Erythroblast (primary cell): ENCODE data around the gene CRYBG1.

ENCODE experiments used
- GATA1 ChIP-seq: IDR thresholded peaks from 2 replicates; pipeline ENCODE4 v1.6.1; 2011; ENCODE audit warnings: low read depth, mild to moderate bottlenecking, control low read depth, low read length, moderate library complexity
- POLR2A ChIP-seq: IDR thresholded peaks from 2 replicates; pipeline ENCODE4 v1.6.1; 2011; ENCODE audit warnings: mild to moderate bottlenecking, low read length

DNA sequence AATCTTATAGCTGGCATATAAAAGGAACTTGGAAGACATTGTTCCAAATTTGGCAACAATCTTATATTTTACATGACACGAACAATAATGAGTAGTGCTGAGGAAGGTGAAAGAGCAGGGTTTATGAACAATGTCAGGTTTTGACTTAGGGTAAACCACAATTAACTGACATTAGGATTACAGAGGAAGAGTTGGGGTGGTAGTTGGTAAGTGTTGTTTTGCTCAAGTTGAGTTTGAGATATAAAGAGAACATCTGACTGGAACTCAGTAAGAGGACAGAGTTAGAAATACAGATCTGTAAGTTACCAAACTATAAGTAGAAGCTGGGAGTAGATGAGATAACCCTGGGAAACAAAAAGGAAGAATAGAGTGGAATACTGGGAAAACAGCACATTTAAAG lies 253.6 kb downstream of the CRYBG1 start:
- TF ChIP-seq POLR2A (no peak), GATA1 (no peak)
